Astrocyte (in vitro differentiated cells and primary cell): ENCODE results near the gene ALCAM. TPM values are rescaled to one million over a fixed set of nuclear protein-coding genes. Genes with fewer than 3 reads are reported as not detected.

Source experiments
- DNase-seq: peaks from one replicate; pipeline ENCODE4 v3.0.0-alpha.2; 2010; ENCODE audit warnings: low read depth
- FAIRE-seq: peaks from 2 replicates; lab custom pipeline; 2011; peaks lifted over from hg19 to GRCh38; lab: Jason Lieb, UNC
- H2AFZ ChIP-seq: 2 replicates; pipeline ENCODE4 v1.6.0; 2012; ENCODE audit warnings: low read depth, low read length, inconsistent platforms
- H3K27ac ChIP-seq: 2 replicates; pipeline ENCODE4 v1.5.1; 2011; ENCODE audit warnings: low read depth, low read length, inconsistent platforms
- H3K27me3 ChIP-seq: 2 replicates; pipeline ENCODE4 v1.6.0; 2011; ENCODE audit warnings: low read length, inconsistent platforms; ENCODE audit not compliant: insufficient read depth
- H3K36me3 ChIP-seq: 2 replicates; pipeline ENCODE4 v1.5.1; 2011; ENCODE audit warnings: low read length, inconsistent platforms; ENCODE audit not compliant: insufficient read depth
- H3K4me1 ChIP-seq: 2 replicates; pipeline ENCODE4 v1.5.1; 2011; ENCODE audit warnings: low read length, inconsistent platforms; ENCODE audit not compliant: insufficient read depth
- H3K4me2 ChIP-seq: 2 replicates; pipeline ENCODE4 v1.6.0; 2012; ENCODE audit warnings: low read length, inconsistent platforms
- H3K4me3 ChIP-seq: 2 replicates; pipeline ENCODE4 v1.5.1; 2011; ENCODE audit warnings: low read depth, mild to moderate bottlenecking, low read length, inconsistent platforms; ENCODE audit not compliant: insufficient read depth
- H3K79me2 ChIP-seq: 2 replicates; pipeline ENCODE4 v1.6.0; 2012; ENCODE audit warnings: mild to moderate bottlenecking, low read length, inconsistent platforms; ENCODE audit not compliant: insufficient read depth
- H3K9ac ChIP-seq: 2 replicates; pipeline ENCODE4 v1.6.0; 2012; ENCODE audit warnings: mild to moderate bottlenecking, low read length, inconsistent platforms
- H3K9me3 ChIP-seq: 2 replicates; pipeline ENCODE4 v1.5.1; 2012; ENCODE audit warnings: low read depth, mild to moderate bottlenecking, low read length, inconsistent platforms; ENCODE audit not compliant: insufficient read depth
- H4K20me1 ChIP-seq: 2 replicates; pipeline ENCODE4 v1.6.0; 2012; ENCODE audit warnings: low read length, inconsistent platforms; ENCODE audit not compliant: insufficient read depth
- H3K27ac Mint-ChIP-seq: one replicate; pipeline ENCODE4 v1.8.0; 2021; ENCODE audit warnings: mild to moderate bottlenecking, mixed read lengths; ENCODE audit not compliant: unreplicated experiment
- H3K27me3 Mint-ChIP-seq: one replicate; pipeline ENCODE4 v1.8.0; 2021; ENCODE audit warnings: low read depth, mixed read lengths; ENCODE audit not compliant: unreplicated experiment
- H3K36me3 Mint-ChIP-seq: one replicate; pipeline ENCODE4 v1.8.0; 2021; ENCODE audit warnings: low read depth, mixed read lengths; ENCODE audit not compliant: unreplicated experiment
- H3K4me1 Mint-ChIP-seq: one replicate; pipeline ENCODE4 v1.8.0; 2021; ENCODE audit warnings: low read depth, mixed read lengths; ENCODE audit not compliant: unreplicated experiment
- H3K4me3 Mint-ChIP-seq: one replicate; pipeline ENCODE4 v1.8.0; 2021; ENCODE audit warnings: mild to moderate bottlenecking, moderate library complexity, mixed read lengths; ENCODE audit not compliant: unreplicated experiment
- H3K9me3 Mint-ChIP-seq: one replicate; pipeline ENCODE4 v1.8.0; 2021; ENCODE audit warnings: mild to moderate bottlenecking, mixed read lengths; ENCODE audit not compliant: unreplicated experiment
- EZH2 ChIP-seq: IDR thresholded peaks from 2 replicates; pipeline ENCODE4 v1.6.1; 2012; ENCODE audit warnings: mild to moderate bottlenecking, low read length, inconsistent platforms; ENCODE audit not compliant: insufficient read depth
- total RNA-seq: library from RNA; stranded (reverse); gene quantifications from 2 replicates; pipeline ENCODE4 v1.2.1, GENCODE V29; 2021
- TF ChIP-seq, protein P1 (sequence below): IDR thresholded peaks from 2 replicates; pipeline ENCODE4 v1.5.1; 2011; ENCODE audit warnings: low read depth, mild to moderate bottlenecking, inconsistent platforms, low read length, moderate library complexity; ENCODE audit not compliant: insufficient read depth

Gene ALCAM
- total RNA-seq, 1 donor from 2014 or later: 154 TPM

DNA sequence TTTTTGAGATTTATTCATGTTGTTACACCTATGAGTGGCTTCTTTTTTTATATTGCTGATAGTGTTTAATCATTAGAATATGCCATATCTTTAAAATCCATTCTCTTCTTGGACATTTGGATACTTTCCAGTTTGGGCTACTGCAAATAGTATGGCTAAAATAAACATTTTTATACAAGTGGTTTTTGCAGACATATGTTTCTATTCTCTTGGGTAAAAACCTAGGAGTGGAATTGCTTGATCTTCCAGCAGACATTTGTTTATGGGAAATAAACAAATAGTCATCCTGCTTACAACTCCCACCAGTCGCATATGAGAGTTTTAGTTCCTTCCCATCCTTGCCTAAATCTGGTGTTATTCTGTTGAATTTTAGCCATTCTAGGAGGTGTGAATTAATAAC lies 193.1 kb downstream of the ALCAM start:
- H3K4me3 ChIP-seq: no peak overlapping the region
- H3K36me3 ChIP-seq: peaks cover 11% of the 10 kb centered on the region
- H3K9ac ChIP-seq: no peak overlapping the region
- H2AFZ ChIP-seq: no peak overlapping the region
- no peak for DNase-seq
- Mint-ChIP-seq H3K9me3 (no peaks in the 10 kb centered on the region), H3K4me3 (no peak overlapping the region), H3K27ac (no peak overlapping the region), H3K27me3 (no peaks in the 10 kb centered on the region), H3K4me1 (peaks cover 8% of the 10 kb centered on the region), H3K36me3 (peaks cover 2% of the 10 kb centered on the region)
- H3K27me3 ChIP-seq: no peaks in the 10 kb centered on the region
- H3K27ac ChIP-seq: no peak overlapping the region
- no peaks in the 10 kb centered on the region for H3K4me1 ChIP-seq
- TF ChIP-seq EZH2: no peak
- TF ChIP-seq, protein P1, sequence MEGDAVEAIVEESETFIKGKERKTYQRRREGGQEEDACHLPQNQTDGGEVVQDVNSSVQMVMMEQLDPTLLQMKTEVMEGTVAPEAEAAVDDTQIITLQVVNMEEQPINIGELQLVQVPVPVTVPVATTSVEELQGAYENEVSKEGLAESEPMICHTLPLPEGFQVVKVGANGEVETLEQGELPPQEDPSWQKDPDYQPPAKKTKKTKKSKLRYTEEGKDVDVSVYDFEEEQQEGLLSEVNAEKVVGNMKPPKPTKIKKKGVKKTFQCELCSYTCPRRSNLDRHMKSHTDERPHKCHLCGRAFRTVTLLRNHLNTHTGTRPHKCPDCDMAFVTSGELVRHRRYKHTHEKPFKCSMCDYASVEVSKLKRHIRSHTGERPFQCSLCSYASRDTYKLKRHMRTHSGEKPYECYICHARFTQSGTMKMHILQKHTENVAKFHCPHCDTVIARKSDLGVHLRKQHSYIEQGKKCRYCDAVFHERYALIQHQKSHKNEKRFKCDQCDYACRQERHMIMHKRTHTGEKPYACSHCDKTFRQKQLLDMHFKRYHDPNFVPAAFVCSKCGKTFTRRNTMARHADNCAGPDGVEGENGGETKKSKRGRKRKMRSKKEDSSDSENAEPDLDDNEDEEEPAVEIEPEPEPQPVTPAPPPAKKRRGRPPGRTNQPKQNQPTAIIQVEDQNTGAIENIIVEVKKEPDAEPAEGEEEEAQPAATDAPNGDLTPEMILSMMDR: no peak
- no peaks in the 10 kb centered on the region for H3K79me2 ChIP-seq
- no peaks in the 10 kb centered on the region for H4K20me1 ChIP-seq
- no peaks in the 10 kb centered on the region for H3K9me3 ChIP-seq
- H3K4me2 ChIP-seq: no peak overlapping the region
- FAIRE-seq: no peak

DNA sequence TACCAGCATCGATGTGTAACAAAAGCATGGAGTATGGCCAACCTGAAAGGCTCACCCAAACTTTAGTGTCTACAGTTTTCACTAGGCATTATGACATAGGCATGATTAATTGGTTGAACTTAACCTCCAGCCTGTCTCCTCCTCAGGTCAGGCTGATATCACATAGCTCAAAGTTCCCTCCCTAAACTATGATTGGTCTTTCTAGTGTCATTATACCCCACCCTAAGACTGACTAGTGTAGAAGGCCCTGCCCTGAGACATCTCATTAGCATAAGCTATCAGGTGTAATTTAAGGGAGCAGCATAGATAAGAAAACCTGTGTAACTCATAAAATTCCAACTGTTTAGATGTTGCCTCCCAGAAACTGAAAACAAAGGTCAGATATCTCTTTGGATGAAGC lies 195.2 kb downstream of the ALCAM start:
- Histone ChIP-seq H2AFZ (no peak overlapping the region), H3K27me3 (no peaks in the 10 kb centered on the region), H3K36me3 (peaks cover 12% of the 10 kb centered on the region), H3K4me1 (no peaks in the 10 kb centered on the region), H3K27ac (no peak overlapping the region), H3K9me3 (no peaks in the 10 kb centered on the region), H3K79me2 (no peaks in the 10 kb centered on the region), H3K4me3 (no peak overlapping the region), H4K20me1 (no peaks in the 10 kb centered on the region), H3K4me2 (no peak overlapping the region), H3K9ac (no peak overlapping the region)
- Mint-ChIP-seq H3K36me3 (peaks cover 4% of the 10 kb centered on the region), H3K9me3 (no peaks in the 10 kb centered on the region), H3K4me1 (peaks cover 3% of the 10 kb centered on the region), H3K4me3 (no peak overlapping the region), H3K27me3 (no peaks in the 10 kb centered on the region), H3K27ac (no peak overlapping the region)
- FAIRE-seq (no peak), DNase-seq (no peak)
- TF ChIP-seq, protein P1: no peak
- no peak for TF ChIP-seq EZH2

- Mint-ChIP-seq H3K4me1 (peaks cover 3% of the 10 kb centered on the region), H3K4me3 (no peak overlapping the region), H3K36me3 (peaks cover 2% of the 10 kb centered on the region), H3K27ac (no peak overlapping the region), H3K27me3 (no peaks in the 10 kb centered on the region), H3K9me3 (no peaks in the 10 kb centered on the region)
- DNase-seq: no peak
- no peak for TF ChIP-seq EZH2
- TF ChIP-seq, protein P1: no peak
- Histone ChIP-seq H3K36me3 (peaks cover 7% of the 10 kb centered on the region), H3K4me2 (no peak overlapping the region), H3K9ac (no peak overlapping the region), H4K20me1 (no peaks in the 10 kb centered on the region), H3K79me2 (no peaks in the 10 kb centered on the region), H2AFZ (no peak overlapping the region), H3K27ac (no peak overlapping the region), H3K9me3 (no peaks in the 10 kb centered on the region), H3K4me1 (no peaks in the 10 kb centered on the region), H3K27me3 (no peaks in the 10 kb centered on the region), H3K4me3 (no peak overlapping the region)
- FAIRE-seq: no peak
Measured at GRCh38 chr3:105564546-105565288, 198.0 kb downstream of the ALCAM start.
